GM21723 (cell line): Measurements from ENCODE around the gene MTCL3.

Experiments used
- ATAC-seq: cut with Tn5 transposase; IDR thresholded peaks from one replicate; pipeline ENCODE4 v1.9.1; 2021; ENCODE audit warnings: mild to moderate bottlenecking, moderate library complexity; ENCODE audit not compliant: unreplicated experiment

Gene MTCL3

GRCh38 chr6:127518710-127519468, at the start of gene MTCL3:
Gene MTCL3 (minus strand): TSS chr6:127519335.
- no peak for ATAC-seq

GRCh38 chr6:127567476-127567875, 48.3 kb upstream of the MTCL3 start:
- ATAC-seq, result no peak

GRCh38 chr6:127566651-127567050, 47.5 kb upstream of the MTCL3 start:
- ATAC-seq, result no peak

- ATAC-seq, result no peak
Measured at GRCh38 chr6:127566119-127566518, 47.0 kb upstream of the MTCL3 start.

- ATAC-seq, result no peak
Measured at GRCh38 chr6:127564761-127565160, 45.6 kb upstream of the MTCL3 start.

- ATAC-seq, result no peak
Measured at GRCh38 chr6:127561660-127562059, 42.5 kb upstream of the MTCL3 start.

- peak; percentile 56 for ATAC-seq
Measured at GRCh38 chr6:127554435-127555006, 35.4 kb upstream of the MTCL3 start.

GRCh38 chr6:127550403-127550802, 31.3 kb upstream of the MTCL3 start:
- no peak for ATAC-seq

GRCh38 chr6:127547904-127548649, 28.9 kb upstream of the MTCL3 start:
- no peak for ATAC-seq

- ATAC-seq, result no peak
Measured at GRCh38 chr6:127547215-127547614, 28.1 kb upstream of the MTCL3 start.

- ATAC-seq, result peak; percentile 59
Measured at GRCh38 chr6:127539272-127539671, 20.1 kb upstream of the MTCL3 start.

- no peak for ATAC-seq
Measured at GRCh38 chr6:127538750-127539264, 19.7 kb upstream of the MTCL3 start.

- ATAC-seq, result no peak
Measured at GRCh38 chr6:127533736-127534135, 14.6 kb upstream of the MTCL3 start.

GRCh38 chr6:127533011-127533410, 13.9 kb upstream of the MTCL3 start:
- ATAC-seq, result no peak

GRCh38 chr6:127522714-127523113, 3.6 kb upstream of the MTCL3 start:
- ATAC-seq, result no peak

- no peak for ATAC-seq
Measured at GRCh38 chr6:127520066-127520465, 931 bp upstream of the MTCL3 start.

GRCh38 chr6:127519469-127519785, 292 bp upstream of the MTCL3 start:
- ATAC-seq, result no peak

GRCh38 chr6:127518191-127518709, 885 bp downstream of the MTCL3 start:
- no peak for ATAC-seq

GRCh38 chr6:127517693-127518092, 1.4 kb downstream of the MTCL3 start:
- ATAC-seq, result no peak

GRCh38 chr6:127516662-127517273, 2.4 kb downstream of the MTCL3 start:
- ATAC-seq, result peak; percentile 73
